HepG2 (cell line): ENCODE measurements around the gene DYNLT2B. TPM values are rescaled to one million over a fixed set of nuclear protein-coding genes. Genes with fewer than 3 reads are reported as not detected.

Experiments
- ARNTL ChIP-seq: sonication (generic); formaldehyde crosslinking; IDR thresholded peaks from 2 replicates; pipeline ENCODE4 v1.4.0; 2020; ENCODE audit warnings: mild to moderate bottlenecking, missing genetic modification reagents
- CC2D1A ChIP-seq: sonication (generic); formaldehyde crosslinking; IDR thresholded peaks from 2 replicates; pipeline ENCODE4 v1.8.1; 2023; ENCODE audit warnings: mild to moderate bottlenecking, missing genetic modification reagents
- CREB3 ChIP-seq: sonication (generic); formaldehyde crosslinking; IDR thresholded peaks from 2 replicates; pipeline ENCODE4 v1.5.0; 2020; ENCODE audit warnings: missing genetic modification reagents
- DPF2 ChIP-seq: sonication (generic); formaldehyde crosslinking; IDR thresholded peaks from 2 replicates; pipeline ENCODE4 v1.4.0; 2020; ENCODE audit warnings: mild to moderate bottlenecking, low read depth, missing genetic modification reagents, borderline replicate concordance
- ETV5 ChIP-seq: IDR thresholded peaks from 2 replicates; pipeline ENCODE4 v1.6.1; 2018; ENCODE audit warnings: missing biosample characterization, missing genetic modification reagents, inconsistent platforms, borderline replicate concordance
- FOXK1 ChIP-seq: sonication (generic); formaldehyde crosslinking; IDR thresholded peaks from 2 replicates; pipeline ENCODE4 v1.4.0; 2020; ENCODE audit warnings: low read depth, missing genetic modification reagents, borderline replicate concordance
- GMEB1 ChIP-seq: sonication (generic); formaldehyde crosslinking; IDR thresholded peaks from 2 replicates; pipeline ENCODE4 v1.5.1; 2020; ENCODE audit warnings: missing genetic modification reagents, mild to moderate bottlenecking, borderline replicate concordance
- HIVEP1 ChIP-seq: sonication (generic); formaldehyde crosslinking; IDR thresholded peaks from 2 replicates; pipeline ENCODE4 v1.4.0; 2020; ENCODE audit warnings: mild to moderate bottlenecking, missing genetic modification reagents
- HMGA1 ChIP-seq: sonication (generic); formaldehyde crosslinking; conservative IDR thresholded peaks from 2 replicates; pipeline ENCODE4 v1.4.0; 2020; ENCODE audit warnings: missing genetic modification reagents
- MED8 ChIP-seq: sonication (generic); formaldehyde crosslinking; IDR thresholded peaks from 2 replicates; pipeline ENCODE4 v1.8.1; 2023; ENCODE audit warnings: mild to moderate bottlenecking, missing genetic modification reagents; ENCODE audit not compliant: insufficient replicate concordance
- RFXANK ChIP-seq: IDR thresholded peaks from 2 replicates; pipeline ENCODE4 v1.6.1; 2016
- SMAD1 ChIP-seq: sonication (generic); formaldehyde crosslinking; IDR thresholded peaks from 2 replicates; pipeline ENCODE4 v1.4.0; 2020; ENCODE audit warnings: missing genetic modification reagents, low read depth, mild to moderate bottlenecking, borderline replicate concordance
- ZC3H4 ChIP-seq: sonication (generic); formaldehyde crosslinking; IDR thresholded peaks from 2 replicates; pipeline ENCODE4 v1.4.0; 2020; ENCODE audit warnings: missing genetic modification reagents, borderline replicate concordance
- ZFX ChIP-seq: sonication (generic); formaldehyde crosslinking; IDR thresholded peaks from 2 replicates; pipeline ENCODE4 v1.4.0; 2020; ENCODE audit warnings: mild to moderate bottlenecking, low read depth, missing genetic modification reagents, moderate library complexity
- ZNF354B ChIP-seq: sonication (generic); formaldehyde crosslinking; IDR thresholded peaks from 2 replicates; pipeline ENCODE4 v1.8.0; 2022; ENCODE audit warnings: mild to moderate bottlenecking, missing genetic modification reagents
- ZNF407 ChIP-seq: sonication (generic); formaldehyde crosslinking; IDR thresholded peaks from one replicate; pipeline ENCODE4 v1.5.1; 2020; ENCODE audit warnings: mild to moderate bottlenecking, missing genetic modification reagents; ENCODE audit errors: not compliant biosample characterization
- ZNF496 ChIP-seq: sonication (generic); formaldehyde crosslinking; IDR thresholded peaks from 2 replicates; pipeline ENCODE4 v1.8.1; 2023; ENCODE audit warnings: mild to moderate bottlenecking, moderate library complexity, missing genetic modification reagents; ENCODE audit not compliant: insufficient replicate concordance
- ZNF841 ChIP-seq: sonication (generic); formaldehyde crosslinking; IDR thresholded peaks from 2 replicates; pipeline ENCODE4 v1.8.1; 2023; ENCODE audit warnings: missing genetic modification reagents, borderline replicate concordance
- polyA plus RNA-seq, 8 experiments: library from polyadenylated mRNA; depleted of rRNA in 3 of 8; stranded (reverse) in 7 of 8; unstranded in 1 of 8; fragments of >200 nt; fragmentation: Illumina TruSeq in 4 of 8; extraction: Trizol in 4 of 8; gene quantifications; 2 replicates each; pipeline versions ENCODE4 v1.2.1 to v1.2.3, GENCODE V29; 2011 to 2016; ENCODE audit warnings: low read depth in 4 of 8, missing spikeins in 1 of 8, mixed read lengths in 1 of 8; ENCODE audit not compliant: insufficient read depth in 1 of 8
- total RNA-seq, 5 experiments: library from RNA; depleted of rRNA; stranded (reverse); fragments of >200 nt; fragmentation: Illumina TruSeq; extraction: Trizol; gene quantifications; 2 replicates each; pipeline ENCODE4 v1.2.3, GENCODE V29; 2016; ENCODE audit warnings: low read depth in 1 of 5

The DYNLT2B gene
- total and polyA plus RNA-seq, 2 of the 13 experiments (the other 11 are each of a cell fraction or from before 2014, with no cell fraction given), result 4.0 to 7.0 TPM

GRCh38 chr3:196317687-196318467 is at the start of gene DYNLT2B (continued):
- peak; percentile 67; the same call in 1 of the 2 replicates for TF ChIP-seq GMEB1 (CRISPR knock-in tag)
- TF ChIP-seq CC2D1A (CRISPR knock-in tag), result peak; percentile 82; the same call in 1 of the 2 replicates
- TF ChIP-seq HMGA1 (CRISPR knock-in tag), result no peak
- no peak for TF ChIP-seq ZNF496 (CRISPR knock-in tag)
- no peak for TF ChIP-seq MED8 (CRISPR knock-in tag)
- peak; percentile 59 for TF ChIP-seq ZNF407 (CRISPR knock-in tag)
- TF ChIP-seq FOXK1 (CRISPR knock-in tag), result peak; percentile 34; the same call in 1 of the 2 replicates
- TF ChIP-seq ETV5 (CRISPR knock-in tag), result peak; percentile 11; the same call in 1 of the 2 replicates
- no peak for TF ChIP-seq DPF2 (CRISPR knock-in tag)
- no peak for TF ChIP-seq CREB3 (CRISPR knock-in tag)
- no peak; the same call in 1 of the 2 replicates for TF ChIP-seq ZNF841 (CRISPR knock-in tag)
- TF ChIP-seq ZFX (CRISPR knock-in tag), result peak; percentile 98
- TF ChIP-seq ARNTL, result peak; percentile 22; the same call in 1 of the 2 replicates
- TF ChIP-seq HIVEP1 (CRISPR knock-in tag), result no peak; the same call in 1 of the 2 replicates
- TF ChIP-seq RFXANK (CRISPR knock-in tag), result 0 out of 2 replicates have a peak, but pooled peaks have one; percentile 66
- no peak for TF ChIP-seq ZNF354B (CRISPR knock-in tag)
- TF ChIP-seq SMAD1, result no peak
- no peak for TF ChIP-seq ZC3H4 (CRISPR knock-in tag)
